Measurements from ENCODE around the gene DDX23.

- TF ChIP-seq, protein P1, sequence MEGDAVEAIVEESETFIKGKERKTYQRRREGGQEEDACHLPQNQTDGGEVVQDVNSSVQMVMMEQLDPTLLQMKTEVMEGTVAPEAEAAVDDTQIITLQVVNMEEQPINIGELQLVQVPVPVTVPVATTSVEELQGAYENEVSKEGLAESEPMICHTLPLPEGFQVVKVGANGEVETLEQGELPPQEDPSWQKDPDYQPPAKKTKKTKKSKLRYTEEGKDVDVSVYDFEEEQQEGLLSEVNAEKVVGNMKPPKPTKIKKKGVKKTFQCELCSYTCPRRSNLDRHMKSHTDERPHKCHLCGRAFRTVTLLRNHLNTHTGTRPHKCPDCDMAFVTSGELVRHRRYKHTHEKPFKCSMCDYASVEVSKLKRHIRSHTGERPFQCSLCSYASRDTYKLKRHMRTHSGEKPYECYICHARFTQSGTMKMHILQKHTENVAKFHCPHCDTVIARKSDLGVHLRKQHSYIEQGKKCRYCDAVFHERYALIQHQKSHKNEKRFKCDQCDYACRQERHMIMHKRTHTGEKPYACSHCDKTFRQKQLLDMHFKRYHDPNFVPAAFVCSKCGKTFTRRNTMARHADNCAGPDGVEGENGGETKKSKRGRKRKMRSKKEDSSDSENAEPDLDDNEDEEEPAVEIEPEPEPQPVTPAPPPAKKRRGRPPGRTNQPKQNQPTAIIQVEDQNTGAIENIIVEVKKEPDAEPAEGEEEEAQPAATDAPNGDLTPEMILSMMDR (IDR thresholded peaks at IDR 0.05), result no peak
- peak; percentile 86 to 94 (median 94) for TF ChIP-seq POLR2AphosphoS5 (IDR thresholded peaks at IDR 0.05)
Observed at GRCh38 chr12:48865281-48866051, 13.5 kb upstream of the DDX23 start, which contains the start of gene RND1.

All from breast epithelium (tissue), 3 donors.